GM21360 (cell line): ENCODE measurements around the gene SYT2.
"Not testable (repeated sequence)": the region's sequence is repeated elsewhere in the genome, so short reads cannot be mapped to it uniquely, and the experiment has no call there.

Source experiments
- ATAC-seq: cut with Tn5 transposase; IDR thresholded peaks from one replicate; pipeline ENCODE4 v1.9.1; 2021; ENCODE audit warnings: mild to moderate bottlenecking, moderate library complexity; ENCODE audit not compliant: unreplicated experiment

Gene SYT2

DNA sequence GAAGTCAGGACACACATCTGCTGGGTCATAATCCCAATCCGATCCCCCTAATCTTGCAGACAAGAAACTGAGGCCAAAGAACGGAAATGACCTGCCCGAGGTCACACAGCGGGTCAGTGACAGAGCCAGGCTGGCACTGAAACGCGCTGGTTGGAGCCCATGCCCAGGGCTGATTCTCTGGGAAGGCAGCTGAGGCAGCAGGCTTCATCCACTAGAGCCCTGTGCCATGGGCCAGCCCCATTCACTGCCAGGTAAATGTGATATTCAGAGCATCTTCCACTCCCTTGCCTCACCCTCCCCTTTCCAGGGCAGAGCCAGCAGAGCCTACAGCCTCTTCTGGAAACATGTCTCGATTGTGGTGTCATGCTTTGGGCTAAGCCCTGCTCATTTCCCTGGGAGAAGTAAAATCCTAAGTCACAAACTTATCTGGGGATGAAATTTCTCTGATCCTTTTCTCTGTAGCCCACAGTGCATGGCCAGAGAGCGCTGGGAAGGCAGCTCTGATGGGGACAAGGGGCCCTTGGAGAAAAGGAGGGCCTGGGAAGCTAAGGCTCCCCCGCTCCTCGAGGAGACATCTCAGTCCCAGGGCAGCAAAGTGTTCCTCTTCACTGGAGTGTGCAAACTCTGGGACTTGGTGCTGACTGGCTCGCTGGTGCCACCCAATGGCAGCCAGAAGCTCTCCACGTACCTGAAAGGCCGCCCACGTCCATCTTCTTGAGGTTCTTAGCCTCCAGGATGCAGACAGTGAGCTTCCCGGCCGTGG is 110.4 kb downstream of the SYT2 start:
- no peak for ATAC-seq

DNA sequence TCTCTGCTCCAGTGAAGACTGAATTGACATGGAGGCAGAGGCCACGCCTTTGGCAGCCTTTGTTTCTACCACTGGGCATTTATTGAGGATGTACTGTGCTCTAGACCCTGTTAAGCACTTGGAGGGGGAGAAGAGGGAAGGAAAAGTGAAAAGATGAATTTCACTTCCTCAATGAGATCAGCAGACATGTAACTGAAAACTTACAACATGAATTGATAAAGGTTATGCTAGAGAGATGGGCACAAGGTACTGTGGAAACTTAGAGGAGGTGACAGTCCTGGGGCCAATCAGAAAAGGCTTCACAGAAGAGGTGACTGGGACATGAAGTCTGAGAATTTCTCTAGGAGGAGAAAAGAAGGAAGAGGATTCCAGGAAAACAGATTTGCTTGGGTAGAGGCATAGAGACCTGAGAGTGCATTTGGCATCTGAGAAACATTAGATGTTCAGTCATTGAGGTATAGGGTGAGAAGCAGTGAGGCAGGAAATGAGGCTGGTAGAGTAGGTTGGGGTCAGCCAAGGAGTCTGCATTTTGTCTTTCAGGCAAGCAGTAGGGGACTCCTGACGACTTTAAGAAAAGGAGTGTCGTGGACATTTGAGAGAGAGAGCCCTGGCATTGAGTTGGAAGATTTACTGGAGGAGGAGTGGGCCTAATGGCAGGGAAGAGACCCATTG is 113.0 kb downstream of the SYT2 start:
- no peak for ATAC-seq

DNA sequence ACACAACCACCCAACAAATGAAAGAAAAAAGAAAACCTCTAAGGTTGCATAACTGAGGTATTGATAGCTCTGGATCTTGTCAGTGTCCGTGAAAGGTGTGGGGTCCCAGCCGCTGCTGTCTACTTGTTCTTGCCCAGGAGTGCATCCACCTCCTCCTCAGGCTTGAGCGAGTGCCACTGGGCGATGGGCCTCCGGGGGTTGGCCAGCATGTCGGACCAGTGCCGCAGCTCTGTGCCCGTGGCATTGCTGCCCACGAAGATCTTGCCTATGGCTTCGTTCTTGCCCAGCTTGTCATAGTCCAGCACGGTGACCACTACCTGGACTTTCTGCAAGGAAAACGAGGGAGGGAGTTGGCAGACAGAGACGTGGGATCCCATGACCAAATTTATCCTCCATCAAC is 113.6 kb downstream of the SYT2 start:
- no peak for ATAC-seq

DNA sequence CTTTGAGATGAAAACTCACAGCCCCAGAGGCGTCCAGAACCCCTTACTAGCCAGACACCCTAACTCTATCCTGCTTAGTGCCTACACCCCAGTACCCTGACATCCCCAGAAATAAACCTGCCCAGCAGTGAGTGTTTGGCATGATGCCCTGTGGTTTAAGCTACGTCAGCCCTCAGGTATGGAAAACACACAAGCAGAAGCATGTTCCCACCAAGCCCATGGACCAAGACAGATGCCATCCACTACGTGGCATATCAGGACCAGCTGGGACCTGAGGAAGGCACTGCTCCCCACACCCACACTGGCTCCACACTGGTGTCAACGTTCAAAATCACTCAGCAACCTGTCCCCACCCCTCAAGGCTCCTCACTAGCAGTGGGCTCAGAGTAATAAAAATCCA is 116.4 kb downstream of the SYT2 start:
- no peak for ATAC-seq

DNA sequence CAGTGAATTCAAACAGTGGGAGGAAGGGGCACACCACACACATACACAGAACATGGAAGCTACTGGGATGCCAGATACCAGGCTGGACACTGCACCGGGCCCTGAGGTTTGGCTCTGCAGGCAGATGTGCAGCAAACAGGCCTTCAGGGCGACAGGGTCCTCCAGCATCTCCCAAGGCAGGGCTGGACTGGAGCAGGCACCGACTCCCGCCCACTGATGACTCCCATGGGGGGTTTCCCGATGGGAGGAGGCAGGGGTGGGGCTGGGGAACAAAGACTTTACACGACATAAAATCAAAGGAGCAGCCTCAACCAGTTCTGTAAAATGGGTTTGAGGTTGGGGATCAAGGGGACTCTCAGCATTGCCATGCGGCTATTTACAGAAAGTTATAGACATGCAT is 118.1 kb downstream of the SYT2 start:
- ATAC-seq: no peak

DNA sequence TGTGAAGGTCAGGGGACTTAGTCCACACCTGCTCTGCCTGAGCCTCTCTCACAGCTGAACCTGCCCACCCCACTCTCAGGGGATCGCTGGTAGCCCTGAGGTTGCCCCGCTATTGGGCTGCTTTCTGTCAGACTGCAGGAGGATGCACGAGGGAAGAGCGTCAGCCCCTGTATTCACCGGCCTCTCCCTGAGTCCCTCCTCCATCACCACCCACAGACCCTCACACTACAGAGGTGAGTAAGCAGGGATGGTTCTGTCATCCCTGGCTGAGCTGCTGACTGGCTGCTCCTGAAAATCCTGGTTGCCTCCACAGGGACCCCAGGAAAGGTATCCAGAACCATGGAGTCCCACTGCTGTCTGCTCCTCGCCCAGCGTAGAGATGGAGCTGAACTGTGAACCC is 118.7 kb downstream of the SYT2 start:
- no peak for ATAC-seq

DNA sequence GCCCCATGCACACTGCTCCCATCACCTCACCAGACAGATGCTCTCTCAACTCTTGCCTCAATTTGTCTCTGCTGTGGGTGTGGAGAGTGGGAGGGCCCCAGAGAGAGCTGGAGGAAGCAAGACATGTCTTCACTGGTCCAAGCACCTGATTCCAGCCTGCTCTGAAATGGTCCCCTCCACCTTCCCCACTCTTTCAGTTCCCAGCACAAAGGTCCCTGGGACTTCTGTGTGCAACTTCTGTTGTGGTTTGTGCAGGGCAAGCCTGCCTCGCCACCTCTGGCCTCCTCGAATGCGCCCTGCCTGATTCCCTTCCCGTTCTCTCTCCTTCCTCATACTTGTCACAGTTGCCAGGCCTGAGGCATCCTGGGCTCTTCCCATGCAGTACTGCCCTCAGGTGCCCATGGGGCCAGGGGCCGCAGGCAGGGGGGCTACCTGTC is 119.3 kb downstream of the SYT2 start:
- no peak for ATAC-seq

DNA sequence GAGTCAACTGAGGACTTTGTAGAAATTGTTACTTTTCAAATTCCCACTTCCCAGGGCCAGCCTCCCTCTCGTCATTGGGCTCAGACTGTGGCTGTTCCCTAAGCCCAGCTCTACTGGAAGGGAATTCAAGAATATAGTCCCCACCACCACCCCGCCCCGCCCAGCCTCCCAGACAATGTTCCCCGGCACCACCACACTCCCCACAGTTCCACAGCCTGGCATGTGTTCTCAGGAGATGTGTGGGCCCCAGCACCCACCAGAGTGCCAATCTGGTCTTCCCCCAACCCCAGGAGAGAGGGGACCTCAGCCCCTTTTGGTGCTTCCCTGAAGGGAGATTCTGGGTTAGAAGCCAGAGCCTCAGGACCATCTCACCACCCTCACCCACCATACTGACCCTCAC is 120.1 kb downstream of the SYT2 start:
- no peak for ATAC-seq

DNA sequence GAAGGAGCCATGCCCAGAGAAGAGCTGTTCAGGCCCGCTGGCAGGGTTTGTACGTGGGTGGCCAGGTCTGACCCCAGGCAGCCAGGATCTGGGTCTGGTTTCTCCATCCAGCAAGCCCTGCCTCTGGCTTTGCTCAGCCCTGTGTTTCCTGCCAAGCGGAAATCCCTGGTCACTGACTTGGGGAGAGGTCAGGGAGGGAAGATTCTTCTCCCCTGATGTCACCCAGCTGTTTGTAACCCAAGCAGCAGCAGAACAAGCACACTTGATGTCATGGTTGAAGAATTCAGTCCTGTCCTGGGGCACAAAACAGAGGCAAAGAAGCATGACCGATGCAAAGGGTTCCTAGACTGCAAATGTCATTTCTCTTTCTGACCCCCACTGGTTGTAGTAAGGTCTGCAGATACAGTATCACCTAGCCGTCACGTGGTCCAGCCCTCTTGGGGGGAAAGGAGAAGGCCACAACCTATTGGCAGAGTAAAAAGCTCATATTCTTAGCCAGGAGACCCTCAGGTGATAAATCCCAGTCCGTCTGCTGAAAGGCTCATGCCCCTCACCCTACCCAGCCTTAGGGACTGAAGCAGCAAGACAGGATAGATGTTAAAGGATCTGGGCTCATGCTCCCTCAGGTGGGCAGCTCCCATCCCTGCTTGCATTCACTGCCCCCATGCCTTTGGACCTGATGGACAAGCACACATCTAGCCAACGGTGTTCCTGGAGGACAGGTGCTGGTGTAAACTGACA is 120.9 kb downstream of the SYT2 start:
- ATAC-seq: no peak

DNA sequence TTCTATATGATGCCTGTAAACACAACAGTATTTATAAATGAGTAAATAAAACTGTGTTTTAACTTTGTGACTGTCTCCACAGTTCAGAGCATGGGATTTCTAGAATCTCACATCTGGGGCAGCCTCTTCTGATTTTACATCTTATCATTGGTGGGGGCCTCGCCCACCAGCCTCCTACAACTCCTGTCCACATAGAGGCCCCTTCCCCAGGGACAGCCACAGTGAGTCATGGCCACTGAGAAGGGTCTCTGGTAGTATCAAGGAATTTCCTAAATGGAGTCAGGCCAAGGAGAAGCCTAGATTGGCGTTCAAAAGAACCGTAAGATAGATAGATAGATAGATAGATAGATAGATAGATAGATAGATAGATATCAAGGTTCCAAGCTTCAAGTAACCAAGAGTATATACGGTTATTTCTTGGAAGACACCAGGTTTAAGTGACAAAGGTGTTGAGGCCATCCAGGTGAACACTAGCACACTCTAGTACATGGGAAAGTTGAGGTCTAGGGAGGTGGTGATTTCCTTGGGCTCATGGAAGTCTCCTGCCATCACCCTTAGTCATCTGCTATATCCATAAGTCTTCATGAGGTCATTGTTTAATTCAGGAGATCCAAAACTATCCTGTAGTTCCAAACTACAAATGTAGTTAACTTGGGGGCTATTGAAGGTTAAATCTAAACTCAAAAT is 121.6 kb downstream of the SYT2 start:
- no peak for ATAC-seq

DNA sequence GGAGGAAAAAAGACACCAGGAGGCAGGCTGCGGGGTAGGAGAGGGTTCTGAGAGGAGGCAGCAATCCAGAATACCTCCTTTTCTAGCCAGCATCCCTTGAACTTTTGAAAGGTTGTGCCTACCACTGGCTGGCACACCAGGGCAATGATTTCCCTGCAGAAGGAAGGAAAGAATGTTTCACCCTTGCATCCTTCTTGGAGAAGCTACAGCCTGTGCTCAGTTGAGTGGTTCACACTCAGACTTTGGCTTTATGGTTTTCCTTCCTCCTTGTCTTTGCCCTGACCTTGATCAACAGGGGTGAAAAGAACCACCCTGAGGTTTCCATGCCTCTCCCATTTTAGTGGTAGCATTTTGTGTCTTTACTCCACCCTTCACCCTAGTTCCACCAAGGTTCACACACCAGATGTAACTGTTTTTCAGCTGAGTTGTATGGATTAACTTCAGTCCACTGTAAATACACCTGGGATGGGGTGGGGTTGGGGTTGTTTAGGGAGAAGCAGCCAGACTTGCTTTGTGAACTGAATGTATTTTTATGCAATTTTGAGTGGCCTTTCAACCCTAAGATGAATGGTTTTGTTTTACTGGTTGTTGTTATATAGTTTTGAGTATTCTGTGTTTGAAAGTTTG is 122.3 kb downstream of the SYT2 start:
- ATAC-seq: no peak

DNA sequence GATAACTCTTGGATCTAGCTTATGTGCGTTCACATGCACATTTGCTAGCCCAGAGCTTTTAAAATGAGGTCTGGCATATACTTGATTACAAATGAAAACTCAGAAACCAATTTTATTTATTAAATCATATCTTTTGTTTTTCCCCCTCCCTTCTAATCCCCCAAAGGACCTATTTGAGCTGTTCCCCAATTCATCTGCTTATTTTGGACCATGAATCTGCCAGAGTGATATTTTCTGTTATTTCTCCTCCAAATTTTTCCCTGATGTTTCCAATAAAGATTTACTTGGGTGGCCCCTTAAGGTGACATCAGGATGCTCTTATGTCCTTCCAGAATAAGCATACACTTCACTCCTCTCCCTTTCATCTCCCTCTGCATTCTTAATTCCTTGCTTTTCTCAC is 123.4 kb downstream of the SYT2 start:
- no peak for ATAC-seq

DNA sequence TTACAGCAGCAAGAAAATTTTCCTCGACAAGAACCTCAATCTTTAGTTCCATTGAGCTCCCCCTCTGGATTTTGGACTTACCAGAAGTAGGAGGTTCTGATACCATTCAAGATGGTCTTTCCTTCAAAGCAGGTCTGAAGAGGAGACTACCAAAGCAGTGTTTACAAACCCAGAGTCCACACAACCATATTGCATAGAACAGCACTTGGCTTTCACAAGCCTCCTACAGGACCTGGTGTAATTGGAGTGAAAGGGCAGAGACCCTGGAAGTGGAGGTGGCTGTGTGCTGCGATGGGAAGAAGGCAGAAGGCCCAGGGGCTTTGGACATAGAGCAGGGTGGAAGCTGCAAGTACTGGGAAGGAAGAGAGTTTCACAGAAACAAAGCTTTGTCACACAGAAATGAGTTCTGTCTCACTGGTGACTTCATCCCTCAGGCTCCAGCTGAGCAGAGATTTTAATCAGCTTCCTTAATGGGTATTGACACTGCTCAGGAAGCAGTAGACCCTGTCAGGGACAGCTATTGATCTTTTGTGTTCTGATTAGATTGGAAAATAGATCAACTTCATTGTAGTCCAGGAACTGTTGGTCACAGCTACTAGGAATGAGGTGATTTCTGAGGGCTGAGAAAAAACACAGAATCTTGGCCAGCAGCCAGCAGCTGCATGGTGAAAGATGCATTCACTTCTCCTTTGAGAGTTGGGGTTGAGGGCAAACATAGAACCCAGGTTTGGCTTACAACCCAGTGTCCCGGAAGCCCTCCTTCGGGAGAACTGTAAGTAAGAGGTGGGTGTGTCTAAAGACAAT is 124.0 kb downstream of the SYT2 start:
- no peak for ATAC-seq

DNA sequence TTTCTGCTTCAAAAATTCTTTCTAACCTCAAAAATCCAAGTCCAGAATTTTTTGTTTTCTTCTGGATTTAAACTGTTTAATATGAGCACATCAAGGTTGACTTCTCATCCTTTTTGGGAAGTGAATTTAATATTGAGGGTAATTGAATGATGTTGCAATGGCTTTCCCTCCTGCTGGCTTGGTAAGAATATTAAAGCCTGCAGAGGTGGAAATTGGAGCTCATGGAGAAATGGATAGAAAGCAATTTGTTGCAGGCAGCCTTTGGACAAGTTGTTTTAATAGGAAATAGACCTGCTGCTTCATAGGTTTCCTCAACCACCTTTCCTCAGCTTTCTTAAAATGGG is 124.7 kb downstream of the SYT2 start:
- ATAC-seq: no peak

DNA sequence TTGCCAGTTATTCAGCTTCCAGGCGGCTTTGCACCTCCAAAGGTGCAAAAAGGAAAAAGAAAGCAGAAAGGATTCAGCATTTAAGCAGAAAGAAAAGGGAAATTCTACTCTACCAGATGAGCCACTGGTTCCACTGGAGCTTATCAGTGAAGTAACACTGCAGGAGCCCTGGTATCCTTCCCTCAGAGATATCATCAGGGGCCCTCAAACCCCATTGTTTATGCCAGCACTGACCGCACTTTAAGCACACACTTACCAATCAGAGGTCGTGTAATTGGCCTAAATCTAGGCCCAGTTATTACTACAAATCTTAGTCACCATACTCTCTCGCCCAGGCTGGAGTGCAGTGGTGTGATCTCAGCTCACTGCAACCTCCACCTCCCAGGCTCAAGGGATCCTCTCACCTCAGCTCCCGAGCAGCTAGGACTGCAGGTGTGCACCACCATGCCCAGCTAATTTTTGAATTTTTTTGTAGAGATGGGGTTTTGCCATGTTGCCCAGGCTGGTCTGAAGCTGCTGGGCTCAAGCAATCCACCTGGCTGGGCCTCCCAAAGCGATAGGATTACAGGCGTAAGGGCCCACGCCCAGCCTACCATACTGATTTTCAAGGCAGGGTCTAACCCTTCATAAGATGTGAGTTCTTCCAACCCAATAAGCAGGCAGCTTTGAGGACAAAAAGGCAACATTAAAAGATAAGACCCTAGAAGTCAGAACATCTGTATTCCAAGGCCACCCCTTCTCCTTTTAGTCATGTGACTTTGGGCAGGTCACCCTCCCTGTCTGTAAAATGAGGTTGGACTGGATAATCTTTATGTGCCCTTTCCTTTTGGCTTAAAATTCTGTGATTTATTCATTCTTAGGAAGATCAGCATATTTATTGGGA is 125.3 kb downstream of the SYT2 start:
- no peak for ATAC-seq

DNA sequence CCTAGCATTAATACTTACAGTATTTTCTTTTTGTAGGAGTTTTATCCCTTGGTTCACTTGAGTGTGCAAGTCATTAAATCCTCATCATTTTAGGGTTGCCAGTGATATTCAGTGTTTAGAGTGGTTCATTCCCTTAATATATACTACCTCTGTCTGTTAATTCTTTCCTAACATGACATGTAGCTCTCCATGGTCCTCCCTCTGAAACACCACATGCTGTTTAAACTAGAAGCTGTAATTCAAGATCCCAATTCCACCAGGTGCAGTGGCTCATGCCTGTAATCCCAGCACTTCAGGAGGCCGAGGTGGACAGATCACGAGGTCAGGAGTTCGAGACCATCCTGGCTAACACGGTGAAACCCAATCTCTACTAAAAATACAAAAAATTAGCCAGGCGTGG is 127.9 kb downstream of the SYT2 start:
- not testable (repeated sequence) for ATAC-seq

DNA sequence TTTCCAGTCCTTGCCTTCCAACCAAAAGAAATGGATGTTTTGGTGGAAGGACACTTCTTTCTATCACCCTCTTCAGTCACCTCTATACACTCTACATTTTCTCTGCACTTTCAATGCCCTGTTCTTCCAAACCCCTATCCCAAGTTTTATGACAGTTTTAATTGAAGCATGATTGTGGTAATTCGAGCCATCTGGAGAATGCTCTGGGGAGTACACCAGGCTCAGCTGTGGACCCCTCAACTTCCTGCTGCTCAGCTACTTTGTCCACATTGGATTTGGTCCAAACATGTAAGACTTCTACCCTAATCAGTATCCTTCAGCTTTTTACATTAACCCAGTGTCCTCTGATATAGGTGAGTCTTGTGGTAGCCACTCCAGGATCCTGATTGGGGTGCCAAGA is 129.6 kb downstream of the SYT2 start:
- ATAC-seq: no peak

DNA sequence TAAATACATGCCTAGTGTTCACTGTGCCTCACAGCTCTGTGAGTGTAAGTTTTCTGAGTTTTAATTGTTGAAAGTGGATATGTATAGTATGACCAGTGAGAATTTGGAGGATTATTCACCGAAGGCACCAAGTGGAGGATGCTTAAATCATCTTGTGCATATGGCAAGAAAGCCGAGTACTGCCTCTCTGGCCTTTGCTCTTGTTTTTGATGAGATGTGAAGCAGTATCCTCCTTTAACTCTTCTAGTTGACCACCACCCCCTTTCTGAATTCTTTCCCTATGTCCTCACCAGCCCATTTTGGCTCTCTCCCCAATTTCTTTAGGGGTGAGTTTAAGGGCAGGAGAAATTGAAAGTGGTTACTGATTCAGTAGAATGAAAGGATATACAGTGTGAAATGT is 130.4 kb downstream of the SYT2 start:
- ATAC-seq: no peak

DNA sequence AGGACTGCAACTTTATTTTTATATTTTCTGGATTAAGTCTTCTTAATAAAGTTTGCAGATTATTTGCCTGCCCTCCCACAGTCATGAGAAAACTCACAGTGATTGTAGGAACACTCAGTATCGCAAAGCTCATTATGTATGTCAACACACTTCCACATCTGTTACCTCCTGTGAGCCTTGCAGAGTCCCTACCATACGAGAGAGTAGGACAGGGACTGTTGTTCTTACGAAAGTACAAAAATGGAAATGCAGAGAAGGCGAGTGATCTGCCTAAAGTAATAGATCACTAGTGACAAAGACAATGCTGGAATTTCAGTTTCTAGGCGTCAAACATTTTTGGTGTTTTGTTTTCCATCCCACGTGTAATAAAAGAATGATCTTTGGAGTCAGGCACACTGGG is 131.7 kb downstream of the SYT2 start:
- ATAC-seq: no peak
